ENCODE results near the gene HOXC10.

DNA sequence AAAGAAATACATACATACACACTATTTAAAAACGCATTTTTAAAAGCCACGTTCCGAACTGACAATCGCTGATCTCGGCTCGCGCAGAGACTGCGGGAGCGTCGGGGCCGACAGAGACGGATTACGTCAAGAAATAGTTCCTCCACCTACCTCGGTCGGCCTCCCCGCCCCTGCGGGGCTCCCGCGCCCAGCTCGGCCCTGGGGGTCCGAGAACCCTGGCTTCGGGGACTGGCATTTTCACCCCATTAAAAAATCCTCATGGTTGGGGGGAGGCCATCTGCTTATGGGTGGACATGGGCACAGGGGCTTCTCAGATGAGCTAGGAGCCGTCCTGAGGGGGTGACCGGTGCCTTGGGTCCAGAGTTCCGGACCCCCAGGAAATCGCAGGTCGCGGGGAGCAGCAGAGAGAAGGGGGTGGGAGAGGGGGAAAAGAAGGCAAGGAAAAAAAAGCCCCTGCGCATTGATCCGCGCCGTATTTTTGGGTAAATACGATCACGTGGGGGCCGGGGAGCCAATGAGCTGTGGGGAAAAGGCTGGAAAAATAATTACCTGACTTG, 14.7 kb downstream of the HOXC10 start:
- TF ChIP-seq POLR2AphosphoS5 (IDR thresholded peaks at IDR 0.05) = no peak
- TF ChIP-seq, protein P1, sequence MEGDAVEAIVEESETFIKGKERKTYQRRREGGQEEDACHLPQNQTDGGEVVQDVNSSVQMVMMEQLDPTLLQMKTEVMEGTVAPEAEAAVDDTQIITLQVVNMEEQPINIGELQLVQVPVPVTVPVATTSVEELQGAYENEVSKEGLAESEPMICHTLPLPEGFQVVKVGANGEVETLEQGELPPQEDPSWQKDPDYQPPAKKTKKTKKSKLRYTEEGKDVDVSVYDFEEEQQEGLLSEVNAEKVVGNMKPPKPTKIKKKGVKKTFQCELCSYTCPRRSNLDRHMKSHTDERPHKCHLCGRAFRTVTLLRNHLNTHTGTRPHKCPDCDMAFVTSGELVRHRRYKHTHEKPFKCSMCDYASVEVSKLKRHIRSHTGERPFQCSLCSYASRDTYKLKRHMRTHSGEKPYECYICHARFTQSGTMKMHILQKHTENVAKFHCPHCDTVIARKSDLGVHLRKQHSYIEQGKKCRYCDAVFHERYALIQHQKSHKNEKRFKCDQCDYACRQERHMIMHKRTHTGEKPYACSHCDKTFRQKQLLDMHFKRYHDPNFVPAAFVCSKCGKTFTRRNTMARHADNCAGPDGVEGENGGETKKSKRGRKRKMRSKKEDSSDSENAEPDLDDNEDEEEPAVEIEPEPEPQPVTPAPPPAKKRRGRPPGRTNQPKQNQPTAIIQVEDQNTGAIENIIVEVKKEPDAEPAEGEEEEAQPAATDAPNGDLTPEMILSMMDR (IDR thresholded peaks at IDR 0.05) = no peak
- TF ChIP-seq POLR2A (IDR thresholded peaks at IDR 0.05) = no peak
